ENCODE measurements around the gene TAS2R40.

Gene TAS2R40

GRCh38 chr7:143243111-143243510, 21.3 kb downstream of the TAS2R40 start:
- Histone ChIP-seq H3K27ac (ENCODE audit: low read depth, low read length) (no peak overlapping the region), H3K4me3 (ENCODE audit: insufficient read depth, low read length, poor library complexity, severe bottlenecking) (no peak overlapping the region), H3K9me2 (replicated peaks; ENCODE audit: insufficient read depth, low read length) (no peaks in the 10 kb centered on the region), H4K20me1 (ENCODE audit: low read depth, low read length) (no peaks in the 10 kb centered on the region), H3K4me2 (ENCODE audit: low read depth, low read length, poor library complexity, severe bottlenecking) (no peak overlapping the region), H3F3A (ENCODE audit: insufficient read depth) (no peaks in the 10 kb centered on the region), H2AFZ (ENCODE audit: low read depth, low read length, severe bottlenecking) (no peak overlapping the region), H3K9ac (ENCODE audit: low read length) (no peak overlapping the region), H3K27me3 (ENCODE audit: low read length) (no peaks in the 10 kb centered on the region), H3K79me2 (ENCODE audit: insufficient read depth, low read length) (no peaks in the 10 kb centered on the region), H3K9me3 (ENCODE audit: insufficient read depth, low read length) (no peaks in the 10 kb centered on the region), H3K36me3 (ENCODE audit: low read length) (no peaks in the 10 kb centered on the region)
- TF ChIP-seq CTCF (IDR thresholded peaks at IDR 0.05; ENCODE audit: insufficient read depth, low read length, poor library complexity, severe bottlenecking) (no peak), EZH2phosphoT487 (conservative IDR thresholded peaks at IDR 0.05; ENCODE audit: low read length) (no peak)

- Histone ChIP-seq H4K20me1 (ENCODE audit: low read depth, low read length) (no peaks in the 10 kb centered on the region), H2AFZ (ENCODE audit: low read depth, low read length, severe bottlenecking) (no peak overlapping the region), H3K27ac (ENCODE audit: low read depth, low read length) (no peak overlapping the region), H3K36me3 (ENCODE audit: low read length) (no peaks in the 10 kb centered on the region), H3K4me3 (ENCODE audit: insufficient read depth, low read length, poor library complexity, severe bottlenecking) (no peak overlapping the region), H3K9me3 (ENCODE audit: insufficient read depth, low read length) (no peaks in the 10 kb centered on the region), H3K4me2 (ENCODE audit: low read depth, low read length, poor library complexity, severe bottlenecking) (no peak overlapping the region), H3K9ac (ENCODE audit: low read length) (no peak overlapping the region), H3F3A (ENCODE audit: insufficient read depth) (no peaks in the 10 kb centered on the region), H3K9me2 (replicated peaks; ENCODE audit: insufficient read depth, low read length) (no peaks in the 10 kb centered on the region), H3K79me2 (ENCODE audit: insufficient read depth, low read length) (no peaks in the 10 kb centered on the region), H3K27me3 (ENCODE audit: low read length) (no peaks in the 10 kb centered on the region)
- no peak for TF ChIP-seq CTCF (IDR thresholded peaks at IDR 0.05; ENCODE audit: insufficient read depth, low read length, poor library complexity, severe bottlenecking)
- TF ChIP-seq EZH2phosphoT487 (conservative IDR thresholded peaks at IDR 0.05; ENCODE audit: low read length) = no peak
Observed at GRCh38 chr7:143243614-143244013, 21.8 kb downstream of the TAS2R40 start.

DNA sequence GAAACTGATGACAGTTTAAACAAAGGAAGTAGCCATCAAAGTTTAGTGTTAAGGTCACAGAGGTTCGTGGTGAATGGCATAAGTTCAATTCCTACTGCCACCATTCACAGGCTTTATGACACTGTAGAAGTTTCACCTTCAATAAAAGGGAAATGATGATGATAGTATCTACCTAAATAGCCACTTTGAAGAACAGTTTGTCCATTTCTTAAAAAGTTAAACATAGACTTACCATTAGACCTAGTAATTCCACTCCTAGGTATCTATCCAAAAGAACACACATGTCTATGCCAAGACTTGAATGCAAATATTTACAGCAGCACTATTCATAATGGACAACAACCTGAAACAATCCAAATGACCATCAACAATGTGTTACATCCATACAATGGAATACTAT, 22.5 kb downstream of the TAS2R40 start:
- Histone ChIP-seq H3K4me3 (ENCODE audit: insufficient read depth, low read length, poor library complexity, severe bottlenecking) (no peak overlapping the region), H3K79me2 (ENCODE audit: insufficient read depth, low read length) (no peaks in the 10 kb centered on the region), H3K36me3 (ENCODE audit: low read length) (no peaks in the 10 kb centered on the region), H2AFZ (ENCODE audit: low read depth, low read length, severe bottlenecking) (no peak overlapping the region), H3K9me3 (ENCODE audit: insufficient read depth, low read length) (no peaks in the 10 kb centered on the region), H3K9me2 (replicated peaks; ENCODE audit: insufficient read depth, low read length) (no peaks in the 10 kb centered on the region), H3K27ac (ENCODE audit: low read depth, low read length) (no peak overlapping the region), H3F3A (ENCODE audit: insufficient read depth) (no peaks in the 10 kb centered on the region), H3K4me2 (ENCODE audit: low read depth, low read length, poor library complexity, severe bottlenecking) (no peak overlapping the region), H3K9ac (ENCODE audit: low read length) (no peak overlapping the region), H3K27me3 (ENCODE audit: low read length) (no peaks in the 10 kb centered on the region), H4K20me1 (ENCODE audit: low read depth, low read length) (no peaks in the 10 kb centered on the region)
- TF ChIP-seq EZH2phosphoT487 (conservative IDR thresholded peaks at IDR 0.05; ENCODE audit: low read length) (no peak), CTCF (IDR thresholded peaks at IDR 0.05; ENCODE audit: insufficient read depth, low read length, poor library complexity, severe bottlenecking) (no peak)
